Spleen (tissue), 11 donors: ENCODE measurements around the gene TMEM212. TPM values are rescaled to one million over a fixed set of nuclear protein-coding genes. Genes with fewer than 3 reads are reported as not detected.

Experiments used
- DNase-seq: peaks from one replicate; pipeline ENCODE4 v3.0.0-alpha.2; 2020
- H3K27ac ChIP-seq, 8 donors: fragments of 200-600 bp; sonication (generic) in 7 of 8; 1 replicate in 4 of 8; 2 replicates in 4 of 8; pipeline versions ENCODE4 v1.5.0 to v1.8.0; 2016 to 2021; ENCODE audit warnings: inconsistent platforms in 4 of 8, mild to moderate bottlenecking in 4 of 8, moderate library complexity in 1 of 8
- H3K27me3 ChIP-seq, 7 donors: fragments of 200-600 bp; sonication (generic) in 6 of 7; replicated peaks in 1 of 7; 1 replicate in 4 of 7; 2 replicates in 3 of 7; pipeline versions ENCODE4 v1.5.0 to v1.8.0; 2016 to 2021; ENCODE audit warnings: inconsistent platforms in 3 of 7, mild to moderate bottlenecking in 1 of 7
- H3K36me3 ChIP-seq, 6 donors: fragments of 200-600 bp; sonication (generic) in 5 of 6; 1 replicate in 4 of 6; 2 replicates in 2 of 6; pipeline versions ENCODE4 v1.5.0 to v1.8.0; 2016 to 2021; ENCODE audit warnings: inconsistent platforms in 2 of 6
- H3K4me1 ChIP-seq, 6 donors: fragments of 200-600 bp; sonication (generic) in 5 of 6; 1 replicate in 3 of 6; 2 replicates in 3 of 6; pipeline versions ENCODE4 v1.5.0 to v1.8.0; 2016 to 2021; ENCODE audit warnings: inconsistent platforms in 3 of 6
- H3K4me3 ChIP-seq, 8 donors: fragments of 200-600 bp; sonication (generic) in 7 of 8; 1 replicate in 4 of 8; 2 replicates in 4 of 8; pipeline versions ENCODE4 v1.5.0 to v1.8.0; 2016 to 2021; ENCODE audit warnings: inconsistent platforms in 4 of 8, mild to moderate bottlenecking in 4 of 8, moderate library complexity in 2 of 8
- H3K9me3 ChIP-seq, 8 donors: fragments of 200-600 bp; sonication (generic) in 7 of 8; 1 replicate in 4 of 8; 2 replicates in 4 of 8; pipeline versions ENCODE4 v1.5.0 to v1.8.0; 2016 to 2021; ENCODE audit warnings: inconsistent platforms in 4 of 8
- CTCF ChIP-seq, 11 experiments: fragments of 200-600 bp in 7 of 11; fragments of 450-650 bp in 4 of 11; sonication (generic) in 4 of 11; IDR thresholded peaks in 8 of 11; conservative IDR thresholded peaks in 3 of 11; 1 replicate in 7 of 11; 2 replicates in 4 of 11; pipeline versions ENCODE4 v1.4.0 to v1.8.0; 2016 to 2021; ENCODE audit warnings: antibody characterized with exemption in 11 of 11, inconsistent platforms in 4 of 11, mild to moderate bottlenecking in 1 of 11
- POLR2A ChIP-seq, 3 donors: fragments of 450-650 bp; IDR thresholded peaks; one replicate each; pipeline ENCODE4 v1.5.1; 2017; ENCODE audit warnings: antibody characterized with exemption in 3 of 3, mild to moderate bottlenecking in 1 of 3
- POLR2AphosphoS5 ChIP-seq, 3 donors: sonication (generic); formaldehyde crosslinking; IDR thresholded peaks; one replicate each; pipeline ENCODE4 v1.5.1; 2017; ENCODE audit warnings: antibody characterized with exemption in 3 of 3
- WGBS, 5 donors: extraction: QIAGEN DNeasy Blood & Tissue Kit in 3 of 5; methylation state at CpG; one replicate each; pipeline versions ENCODE4 v1.1.5 to v1.1.7; 2013 to 2018; 5-methylcytosine and 5-hydroxymethylcytosine counted together
- intact Hi-C: fragments of 100-400 bp; cut with DNase I; formaldehyde crosslinking; loops from one replicate; pipeline ENCODE4 v1.15.0; 2023; ENCODE audit warnings: low total_unique reads
- polyA plus RNA-seq, 3 donors: library from polyadenylated mRNA; stranded (reverse); fragments of 200-250 nt; gene quantifications; one replicate each; pipeline ENCODE4 v1.2.1, GENCODE V29; 2013
- total RNA-seq, 7 donors: library from RNA; depleted of rRNA in 3 of 7; stranded (reverse); fragments of >200 nt in 3 of 7; fragmentation: NEBNext Ultra II Directional in 4 of 7; extraction: Animal tissue kit (Norgen Biotek cat#: 25700) in 4 of 7; gene quantifications; one replicate each; pipeline versions ENCODE4 v1.1.0 to v1.2.1, GENCODE V29; 2016 to 2021
- donor health status: healthy with polysubstance abuse.
- donor health status: DM: no; HTN: no; CAD: no; lungs with moderate emphysema.
- donor health status: DM: no; HTN: no; CAD: no.
- donor health status: Bipolar disorder and iron deficiency.
- donor health status: healthy.
- donor health status: DM: no; HTN: no; CAD: no.
- donor health status: DM: yes; HTN: yes; CAD: no.

The TMEM212 gene
- total and polyA plus RNA-seq, 10 donors: not detected

DNA sequence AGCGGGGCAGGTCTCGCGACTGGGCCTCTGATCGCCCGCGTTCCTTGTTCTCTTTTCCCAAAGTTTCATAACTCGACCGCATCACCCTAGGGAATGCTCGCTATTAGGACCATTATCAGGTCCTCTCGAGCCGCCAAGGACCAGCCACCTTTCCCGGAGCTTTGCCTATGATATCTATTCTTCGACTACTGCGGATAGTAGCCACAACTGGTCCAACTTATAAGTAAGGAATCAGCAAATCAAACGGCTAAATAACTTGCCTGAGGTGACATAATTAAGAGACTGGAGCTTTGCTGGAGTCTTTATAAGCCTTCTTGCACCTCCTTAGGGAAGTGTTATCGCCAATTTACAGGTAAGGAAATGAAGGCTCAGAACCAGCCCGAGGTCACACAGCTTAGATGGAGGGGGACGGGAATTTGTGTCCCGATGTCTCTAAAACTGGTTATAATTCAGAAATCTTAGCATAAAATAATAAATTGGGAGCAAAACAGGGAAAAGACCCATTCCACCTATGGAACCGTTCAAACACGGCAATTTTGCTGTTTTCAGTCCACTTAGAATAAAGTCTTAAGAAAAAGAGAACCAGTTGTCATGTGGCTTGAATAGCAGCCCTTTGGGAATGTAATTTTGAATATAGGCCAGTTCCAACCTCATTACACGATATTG lies 32.4 kb upstream of the TMEM212 start:
- WGBS, 5 donors: 22 to 27% (median 26%) methylated on average over 22 of the region's 22 CpGs
- H3K9me3 ChIP-seq: no peaks in the 10 kb centered on the region
- intact Hi-C loops: no loop called here

GRCh38 chr3:171811295-171811912 lies 31.7 kb upstream of the TMEM212 start:
- WGBS, 5 donors: 38 to 82% (median 52%) methylated on average over 4 of the region's 4 CpGs
- Histone ChIP-seq H3K36me3 (no peaks in the 10 kb centered on the region), H3K9me3 (no peaks in the 10 kb centered on the region), H3K27ac (peak overlapping the region in 7 of 8 donors; percentile 31 to 96 (median 93)), H3K4me3 (peak overlapping the region in 1 of 8 donors; percentile 75), H3K27me3 (peaks cover 0 to 21% (median 11%) of the 10 kb centered on the region in 7 donors), H3K4me1 (peaks cover 0 to 66% (median 41%) of the 10 kb centered on the region in 6 donors)
- TF ChIP-seq POLR2A (IDR thresholded peaks at IDR 0.05) (no peak), POLR2AphosphoS5 (IDR thresholded peaks at IDR 0.05) (peak in 1 of 3 donors; percentile 49)
- no peak for DNase-seq
- intact Hi-C loops: no loop called here

More for the DNA sequence above, 32.4 kb upstream of the TMEM212 start:
- Histone ChIP-seq H3K4me3 (peak overlapping the region; percentile 43 to 75 (median 62)), H3K4me1 (peaks cover 0 to 73% (median 46%) of the 10 kb centered on the region in 6 donors), H3K27me3 (peaks cover 0 to 21% (median 11%) of the 10 kb centered on the region in 7 donors), H3K27ac (peak overlapping the region; percentile 83 to 96 (median 93)), H3K36me3 (no peaks in the 10 kb centered on the region)
- no peak for DNase-seq
- TF ChIP-seq POLR2A (IDR thresholded peaks at IDR 0.05): no peak
- TF ChIP-seq CTCF (IDR thresholded peaks at IDR 0.05 in 8 of 11, conservative IDR thresholded peaks at IDR 0.05 in 3 of 11): no peak
- no peak for TF ChIP-seq POLR2AphosphoS5 (IDR thresholded peaks at IDR 0.05)

DNA sequence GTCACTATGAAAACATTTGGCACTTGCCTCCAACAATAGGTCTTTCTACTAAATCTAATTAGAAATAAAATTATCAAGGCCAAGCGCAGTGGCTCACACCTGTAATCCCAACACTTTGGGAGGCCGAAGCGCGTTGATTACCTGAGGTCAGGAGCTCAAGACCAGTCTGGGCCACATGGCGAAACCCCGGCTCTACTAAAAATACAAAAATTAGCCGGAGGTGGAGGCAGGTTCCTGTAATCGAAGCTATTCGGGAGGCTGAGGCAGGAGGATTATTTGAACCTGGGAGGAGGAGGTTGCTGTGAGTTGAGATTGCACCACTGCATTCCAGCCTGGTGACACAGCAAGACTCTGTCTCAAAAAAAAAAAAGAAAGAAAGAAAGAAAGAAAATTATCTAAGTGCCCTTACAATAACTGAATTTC lies 31.2 kb upstream of the TMEM212 start:
- no peak for TF ChIP-seq CTCF (IDR thresholded peaks at IDR 0.05 in 8 of 11, conservative IDR thresholded peaks at IDR 0.05 in 3 of 11)
- no peak for TF ChIP-seq POLR2AphosphoS5 (IDR thresholded peaks at IDR 0.05)
- TF ChIP-seq POLR2A (IDR thresholded peaks at IDR 0.05): no peak
- Histone ChIP-seq H3K27ac (peak overlapping the region in 6 of 8 donors; percentile 31 to 96 (median 91)), H3K9me3 (no peaks in the 10 kb centered on the region), H3K36me3 (no peaks in the 10 kb centered on the region), H3K4me1 (peaks cover 0 to 61% (median 36%) of the 10 kb centered on the region in 6 donors), H3K4me3 (no peak overlapping the region), H3K27me3 (peaks cover 0 to 21% (median 11%) of the 10 kb centered on the region in 7 donors)
- no peak for DNase-seq
- WGBS, 5 donors: 94 to 98% (median 95%) methylated on average over 9 of the region's 9 CpGs
- intact Hi-C loops: no loop called here

DNA sequence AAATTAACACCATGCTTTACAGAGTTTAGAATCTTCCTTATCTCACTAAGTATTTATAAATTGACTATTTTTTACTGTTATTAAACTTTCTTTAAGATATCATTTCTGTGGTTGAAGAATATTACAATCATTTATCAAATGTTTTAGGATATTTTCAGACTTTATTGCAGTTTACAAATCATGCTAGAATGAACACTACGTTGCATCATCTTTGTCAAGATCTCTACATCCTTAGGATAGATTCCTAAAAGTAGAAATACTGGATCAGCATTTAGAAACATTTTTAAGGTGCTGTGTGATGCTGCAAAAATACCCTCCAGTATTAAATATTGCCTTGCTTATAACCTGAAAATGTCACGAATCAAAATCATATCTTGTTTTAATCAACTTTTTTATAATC lies 30.3 kb upstream of the TMEM212 start:
- no peak for DNase-seq
- H3K36me3 ChIP-seq: no peaks in the 10 kb centered on the region
- H3K27ac ChIP-seq: peak overlapping the region in 1 of 8 donors; percentile 73
- H3K9me3 ChIP-seq: no peaks in the 10 kb centered on the region
- intact Hi-C loops: no loop called here
- H3K4me1 ChIP-seq: peaks cover 0 to 53% (median 33%) of the 10 kb centered on the region in 6 donors
- WGBS, 5 donors: 82 to 93% (median 89%) methylated on average over 2 of the region's 2 CpGs
- peaks cover 0 to 21% (median 11%) of the 10 kb centered on the region in 7 donors for H3K27me3 ChIP-seq
- TF ChIP-seq CTCF (IDR thresholded peaks at IDR 0.05 in 8 of 11, conservative IDR thresholded peaks at IDR 0.05 in 3 of 11) (no peak), POLR2A (IDR thresholded peaks at IDR 0.05) (no peak), POLR2AphosphoS5 (IDR thresholded peaks at IDR 0.05) (no peak)
- no peak overlapping the region for H3K4me3 ChIP-seq
